HS-27A (cell line): ENCODE results near the gene ZIC5.

Experiments used
- DNase-seq: peaks from one replicate; pipeline ENCODE4 v3.0.0-alpha.2; 2012; ENCODE audit warnings: low read depth, missing footprints

ZIC5 gene

DNA sequence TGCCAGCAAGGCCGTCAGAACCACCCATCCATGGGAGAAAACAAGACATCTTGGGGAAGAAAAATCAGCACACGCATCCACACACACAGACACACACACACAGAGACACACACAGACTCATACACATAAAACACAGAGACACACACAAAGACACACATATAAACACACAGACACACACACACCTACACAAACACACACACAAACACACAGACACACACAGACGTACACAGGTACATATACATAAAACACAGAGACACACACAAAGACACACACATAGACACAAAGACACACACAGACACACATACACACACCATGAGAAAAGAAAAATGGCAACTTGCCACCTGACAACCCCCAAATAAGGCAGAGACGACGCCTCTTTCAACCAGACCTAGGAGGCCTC, 40.6 kb downstream of the ZIC5 start:
- no peak for DNase-seq

- DNase-seq = no peak
Observed at GRCh38 chr13:99929866-99930265, 41.7 kb downstream of the ZIC5 start.

DNA sequence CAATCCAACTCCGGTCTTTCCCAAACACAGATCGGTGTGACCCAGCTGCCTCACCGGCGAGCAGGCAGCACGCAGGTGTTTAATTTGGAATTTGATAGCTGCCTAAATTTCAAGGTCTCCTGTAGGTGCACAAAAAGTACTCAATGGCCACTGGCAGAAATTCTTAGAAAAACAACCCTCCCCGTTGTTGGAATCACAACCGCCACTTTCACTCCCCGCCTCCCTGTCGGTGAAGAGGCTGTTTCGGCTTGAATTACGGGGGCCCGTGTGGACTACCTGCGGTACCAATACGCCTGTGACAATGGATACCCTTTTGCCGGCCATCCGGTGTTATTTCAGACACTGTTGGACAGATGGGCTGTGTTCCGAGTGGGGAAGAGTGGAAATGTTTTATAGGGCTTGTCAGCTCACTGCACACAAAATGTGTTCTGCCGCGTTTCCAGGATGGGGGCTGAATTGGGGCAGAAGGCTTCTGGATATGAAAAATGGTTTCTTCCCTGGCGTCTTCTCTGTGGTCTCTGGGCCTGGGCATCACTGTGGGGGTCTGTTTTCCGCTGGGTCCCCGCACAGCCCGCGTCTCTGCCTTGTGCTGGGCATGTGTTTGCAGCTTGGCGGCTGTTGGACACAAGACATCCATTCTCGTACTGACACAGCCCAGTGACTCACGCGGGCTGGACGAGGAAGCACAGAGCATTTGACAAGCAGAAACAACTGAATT, 45.4 kb downstream of the ZIC5 start:
- DNase-seq = peak; percentile 1

DNA sequence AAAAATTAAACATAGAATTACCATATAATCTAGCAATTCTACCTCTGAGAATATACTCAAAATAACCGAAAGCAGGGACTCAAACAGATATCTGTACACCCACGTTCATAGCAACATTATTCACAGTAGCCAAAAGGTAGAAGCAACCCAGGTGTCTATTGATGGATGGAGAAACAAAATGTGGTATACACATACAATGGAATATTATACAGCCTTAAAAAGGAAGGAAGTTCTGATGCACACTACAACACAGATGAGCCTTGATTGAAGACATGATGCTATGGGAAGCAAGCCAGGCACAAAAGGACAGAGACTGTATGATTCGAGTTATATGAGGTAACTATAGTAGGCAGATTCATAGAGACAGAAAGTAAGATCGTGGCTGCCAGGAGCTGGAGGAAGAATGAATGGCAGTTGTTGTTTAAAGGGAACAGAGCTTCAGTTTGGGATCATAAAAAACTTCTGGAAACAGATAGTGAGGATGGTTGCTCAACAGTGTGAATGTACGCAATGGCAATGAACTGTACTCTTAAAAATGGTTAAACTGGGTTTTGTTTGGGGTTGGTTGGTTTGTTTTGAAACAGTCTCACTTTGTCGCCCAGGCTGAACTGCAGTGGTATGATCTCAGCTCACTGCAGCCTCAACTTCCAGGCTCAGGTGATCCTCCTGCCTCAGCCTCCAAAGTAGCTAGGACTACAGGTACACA, 47.5 kb downstream of the ZIC5 start:
- no peak for DNase-seq

DNA sequence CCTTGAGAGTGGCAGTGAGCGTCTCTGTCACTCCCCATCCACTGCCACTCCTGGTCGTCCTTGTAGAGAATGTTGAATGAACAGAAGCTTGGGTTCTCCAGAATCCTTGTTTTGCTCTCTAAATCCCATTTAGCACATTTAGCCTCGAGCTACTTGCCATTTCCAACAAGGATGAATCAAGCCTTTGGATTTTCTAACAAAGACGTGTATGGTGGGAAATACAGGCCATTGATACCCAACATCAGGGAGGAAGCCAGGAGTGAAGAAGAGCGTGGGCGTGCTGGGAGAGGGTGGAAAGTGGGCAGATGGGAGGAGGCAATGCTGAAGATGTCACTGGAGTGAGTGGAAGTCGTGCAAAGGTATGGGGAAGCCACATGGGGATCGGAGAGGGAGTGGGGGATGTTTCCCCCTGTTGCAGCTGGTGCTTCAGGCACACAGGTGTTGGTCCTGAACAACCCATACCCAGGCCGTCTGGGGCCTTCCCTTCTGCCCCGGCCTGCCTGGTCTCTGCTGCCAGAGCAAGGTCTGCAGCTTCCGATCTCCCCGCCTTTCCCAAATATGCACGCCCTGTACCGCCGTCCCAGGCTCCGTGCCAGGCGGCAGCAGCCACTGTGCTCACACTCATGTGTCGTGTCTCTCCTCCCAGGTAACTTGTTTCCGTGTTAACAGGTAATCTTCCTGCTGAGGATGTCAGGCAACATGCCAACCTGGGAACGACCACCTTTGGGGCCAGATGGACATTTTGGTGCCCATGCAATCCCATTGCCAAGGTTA, 48.7 kb downstream of the ZIC5 start:
- no peak for DNase-seq

DNA sequence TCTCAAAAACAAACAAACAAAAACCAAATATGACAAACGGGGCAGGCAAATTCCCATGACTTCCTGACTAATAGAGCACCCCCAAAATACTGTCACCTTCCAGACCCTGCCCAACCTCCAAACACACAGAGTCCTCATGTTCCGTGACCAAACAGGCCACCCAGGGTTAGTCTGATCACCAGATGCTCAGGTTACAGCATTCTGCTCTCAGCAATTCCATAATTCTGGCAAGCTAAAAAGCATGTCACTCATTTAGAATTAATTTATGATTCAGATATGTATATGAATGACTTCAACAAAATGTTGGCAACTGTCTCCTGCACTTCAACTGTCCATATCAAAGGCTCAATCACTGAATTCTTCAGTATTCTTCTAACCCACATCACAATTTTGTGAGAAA, 52.4 kb downstream of the ZIC5 start:
- DNase-seq = no peak

- peak; percentile 23 for DNase-seq
Observed at GRCh38 chr13:99916366-99917103, 55.0 kb downstream of the ZIC5 start.

GRCh38 chr13:99913167-99913566, 58.4 kb downstream of the ZIC5 start:
- DNase-seq = no peak
